Measurements from ENCODE around the gene BTBD9.

GRCh38 chr6:38367231-38367630 is 272.5 kb downstream of the BTBD9 start:
- TF ChIP-seq POLR2AphosphoS5 (IDR thresholded peaks at IDR 0.05; ENCODE audit: insufficient read depth in 1 of 2, low read depth in 1 of 2), result no peak
- TF ChIP-seq, protein P1, sequence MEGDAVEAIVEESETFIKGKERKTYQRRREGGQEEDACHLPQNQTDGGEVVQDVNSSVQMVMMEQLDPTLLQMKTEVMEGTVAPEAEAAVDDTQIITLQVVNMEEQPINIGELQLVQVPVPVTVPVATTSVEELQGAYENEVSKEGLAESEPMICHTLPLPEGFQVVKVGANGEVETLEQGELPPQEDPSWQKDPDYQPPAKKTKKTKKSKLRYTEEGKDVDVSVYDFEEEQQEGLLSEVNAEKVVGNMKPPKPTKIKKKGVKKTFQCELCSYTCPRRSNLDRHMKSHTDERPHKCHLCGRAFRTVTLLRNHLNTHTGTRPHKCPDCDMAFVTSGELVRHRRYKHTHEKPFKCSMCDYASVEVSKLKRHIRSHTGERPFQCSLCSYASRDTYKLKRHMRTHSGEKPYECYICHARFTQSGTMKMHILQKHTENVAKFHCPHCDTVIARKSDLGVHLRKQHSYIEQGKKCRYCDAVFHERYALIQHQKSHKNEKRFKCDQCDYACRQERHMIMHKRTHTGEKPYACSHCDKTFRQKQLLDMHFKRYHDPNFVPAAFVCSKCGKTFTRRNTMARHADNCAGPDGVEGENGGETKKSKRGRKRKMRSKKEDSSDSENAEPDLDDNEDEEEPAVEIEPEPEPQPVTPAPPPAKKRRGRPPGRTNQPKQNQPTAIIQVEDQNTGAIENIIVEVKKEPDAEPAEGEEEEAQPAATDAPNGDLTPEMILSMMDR (IDR thresholded peaks at IDR 0.05), result no peak
- TF ChIP-seq POLR2A (IDR thresholded peaks at IDR 0.05), result no peak

Data from vagina (tissue), 2 donors.